ENCODE results near the gene VEGFA. TPM values are rescaled to one million over a fixed set of nuclear protein-coding genes. Genes with fewer than 3 reads are reported as not detected.

Gene VEGFA
- polyA plus RNA-seq, 1 experiment: 189 TPM

GRCh38 chr6:43767553-43768505 lies 2.2 kb upstream of the VEGFA start:
- H3K4me3 ChIP-seq (ENCODE audit: low read depth, low read length): no peak overlapping the region
- no peaks in the 10 kb centered on the region; the same call in 1 of the 2 replicates for H3K9me3 ChIP-seq (ENCODE audit: control insufficient read depth, insufficient read depth, low read length)
- H3K27me3 ChIP-seq (ENCODE audit: control insufficient read depth, insufficient read depth, low read length): peaks cover 5% of the 10 kb centered on the region
- ChIA-PET POLR2A (interaction anchor here (0.7 to 3.3 kb wide), 3 partner anchors 43 to 306 kb away, joined by 3 to 40 read pairs (median 7); no protein-coding TSS in a partner anchor), CTCF (interaction anchor here (0.7 to 4.2 kb wide), 25 partner anchors 8 to 312 kb away, joined by 3 to 94 read pairs (median 6); partner anchors contain the start of gene MRPS18A)
- no peak overlapping the region for H3K27ac ChIP-seq (ENCODE audit: low read depth, low read length)
- no peak for DNase-seq (ENCODE audit: low read depth, low spot score)
- no peak for TF ChIP-seq CTCF (IDR thresholded peaks at IDR 0.05; ENCODE audit: low read depth, low read length)

GRCh38 chr6:43768506-43768860 lies 1.5 kb upstream of the VEGFA start:
- no peaks in the 10 kb centered on the region for H3K27me3 ChIP-seq (ENCODE audit: control insufficient read depth, insufficient read depth, low read length)
- no peak overlapping the region for H3K4me3 ChIP-seq (ENCODE audit: low read depth, low read length)
- TF ChIP-seq CTCF (IDR thresholded peaks at IDR 0.05; ENCODE audit: low read depth, low read length): no peak
- H3K27ac ChIP-seq (ENCODE audit: low read depth, low read length): no peak overlapping the region
- ChIA-PET CTCF (interaction anchor here (0.6 to 4.2 kb wide), 55 partner anchors 8 to 317 kb away, joined by 3 to 94 read pairs (median 5); partner anchors contain the start of gene MRPS18A), POLR2A (interaction anchor here (0.6 to 3.3 kb wide), 8 partner anchors 24 to 478 kb away, joined by 3 to 40 read pairs (median 4); partner anchors contain the start of gene HSP90AB1)
- no peaks in the 10 kb centered on the region; the same call in 1 of the 2 replicates for H3K9me3 ChIP-seq (ENCODE audit: control insufficient read depth, insufficient read depth, low read length)
- DNase-seq (ENCODE audit: low read depth, low spot score): no peak

GRCh38 chr6:43768983-43769525 lies 957 bp upstream of the VEGFA start:
- no peaks in the 10 kb centered on the region; the same call in 1 of the 2 replicates for H3K9me3 ChIP-seq (ENCODE audit: control insufficient read depth, insufficient read depth, low read length)
- no peak for TF ChIP-seq CTCF (IDR thresholded peaks at IDR 0.05; ENCODE audit: low read depth, low read length)
- peak overlapping the region; percentile 85 for H3K27ac ChIP-seq (ENCODE audit: low read depth, low read length)
- H3K4me3 ChIP-seq (ENCODE audit: low read depth, low read length): peak overlapping the region; percentile 15; the same call in 1 of the 2 replicates
- POLR2A ChIA-PET: interaction anchor here (0.6 to 3.3 kb wide), 12 partner anchors 24 to 478 kb away, joined by 3 to 40 read pairs (median 6); partner anchors contain the start of genes GTPBP2 and HSP90AB1
- H3K27me3 ChIP-seq (ENCODE audit: control insufficient read depth, insufficient read depth, low read length): no peaks in the 10 kb centered on the region
- CTCF ChIA-PET: interaction anchor here (0.6 to 4.2 kb wide), 68 partner anchors 9 to 339 kb away, joined by 3 to 94 read pairs (median 5); partner anchors contain the start of gene MRPS18A
- DNase-seq (ENCODE audit: low read depth, low spot score): peak; percentile 71

- ChIA-PET CTCF (interaction anchor here (0.7 to 4.2 kb wide), 26 partner anchors 8 to 315 kb away, joined by 3 to 94 read pairs (median 8); partner anchors contain the start of gene MRPS18A), POLR2A (interaction anchor here (0.6 to 3.3 kb wide), 23 partner anchors 18 to 313 kb away, joined by 3 to 40 read pairs (median 4); partner anchors contain the start of gene GTPBP2)
- no peaks in the 10 kb centered on the region for H3K27me3 ChIP-seq (ENCODE audit: control insufficient read depth, insufficient read depth, low read length)
- no peak for DNase-seq (ENCODE audit: low read depth, low spot score)
- H3K27ac ChIP-seq (ENCODE audit: low read depth, low read length): peak overlapping the region; percentile 85
- peak overlapping the region; percentile 96 for H3K4me3 ChIP-seq (ENCODE audit: low read depth, low read length)
- TF ChIP-seq CTCF (IDR thresholded peaks at IDR 0.05; ENCODE audit: low read depth, low read length): no peak
- H3K9me3 ChIP-seq (ENCODE audit: control insufficient read depth, insufficient read depth, low read length): no peaks in the 10 kb centered on the region; the same call in 1 of the 2 replicates
Observed at GRCh38 chr6:43770372-43771209, 580 bp downstream of the VEGFA start.

Measured in AG04450 (cell line).